HL-60 (cell line): ENCODE measurements around the gene HCN2.

ENCODE experiments used
- GABPA ChIP-seq: IDR thresholded peaks from 2 replicates; pipeline ENCODE4 v1.6.1; 2012; ENCODE audit warnings: low read depth
- POLR2AphosphoS5 ChIP-seq: IDR thresholded peaks from 2 replicates; pipeline ENCODE4 v1.6.1; 2012; ENCODE audit warnings: low read depth
- SPI1 ChIP-seq: IDR thresholded peaks from 2 replicates; pipeline ENCODE4 v1.6.1; 2012; ENCODE audit warnings: low read depth, mild to moderate bottlenecking, borderline replicate concordance
- TF ChIP-seq, protein P1 (sequence below): IDR thresholded peaks from one replicate; pipeline ENCODE4 v1.5.1; 2011; ENCODE audit warnings: low read length, control low read depth, inconsistent platforms; ENCODE audit not compliant: insufficient read depth
- TF ChIP-seq, protein P2 (sequence below): IDR thresholded peaks from 2 replicates; pipeline ENCODE4 v1.6.1; 2012; ENCODE audit warnings: low read depth; ENCODE audit not compliant: insufficient replicate concordance

DNA sequence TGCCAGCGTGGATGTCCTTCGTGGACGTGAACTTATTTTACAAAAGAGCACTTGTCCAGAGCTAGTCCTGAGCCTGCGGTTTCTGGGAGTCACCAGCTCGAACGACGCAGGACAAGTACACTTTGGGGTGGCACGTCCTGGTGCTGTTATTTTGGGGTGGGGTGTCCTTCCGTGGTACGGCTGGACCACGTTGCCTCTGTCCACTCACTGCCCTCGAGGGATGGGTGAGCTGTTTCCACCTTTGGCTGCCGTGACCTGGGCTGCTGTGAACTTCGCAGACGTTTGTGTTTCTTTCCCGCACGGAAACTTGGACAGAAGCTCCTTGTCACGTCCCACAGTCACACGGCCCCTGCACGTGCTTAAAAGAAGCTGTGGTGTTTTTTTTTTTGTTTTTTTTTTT lies 34.9 kb upstream of the HCN2 start:
- TF ChIP-seq, protein P1, sequence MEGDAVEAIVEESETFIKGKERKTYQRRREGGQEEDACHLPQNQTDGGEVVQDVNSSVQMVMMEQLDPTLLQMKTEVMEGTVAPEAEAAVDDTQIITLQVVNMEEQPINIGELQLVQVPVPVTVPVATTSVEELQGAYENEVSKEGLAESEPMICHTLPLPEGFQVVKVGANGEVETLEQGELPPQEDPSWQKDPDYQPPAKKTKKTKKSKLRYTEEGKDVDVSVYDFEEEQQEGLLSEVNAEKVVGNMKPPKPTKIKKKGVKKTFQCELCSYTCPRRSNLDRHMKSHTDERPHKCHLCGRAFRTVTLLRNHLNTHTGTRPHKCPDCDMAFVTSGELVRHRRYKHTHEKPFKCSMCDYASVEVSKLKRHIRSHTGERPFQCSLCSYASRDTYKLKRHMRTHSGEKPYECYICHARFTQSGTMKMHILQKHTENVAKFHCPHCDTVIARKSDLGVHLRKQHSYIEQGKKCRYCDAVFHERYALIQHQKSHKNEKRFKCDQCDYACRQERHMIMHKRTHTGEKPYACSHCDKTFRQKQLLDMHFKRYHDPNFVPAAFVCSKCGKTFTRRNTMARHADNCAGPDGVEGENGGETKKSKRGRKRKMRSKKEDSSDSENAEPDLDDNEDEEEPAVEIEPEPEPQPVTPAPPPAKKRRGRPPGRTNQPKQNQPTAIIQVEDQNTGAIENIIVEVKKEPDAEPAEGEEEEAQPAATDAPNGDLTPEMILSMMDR: no peak
- TF ChIP-seq, protein P2, sequence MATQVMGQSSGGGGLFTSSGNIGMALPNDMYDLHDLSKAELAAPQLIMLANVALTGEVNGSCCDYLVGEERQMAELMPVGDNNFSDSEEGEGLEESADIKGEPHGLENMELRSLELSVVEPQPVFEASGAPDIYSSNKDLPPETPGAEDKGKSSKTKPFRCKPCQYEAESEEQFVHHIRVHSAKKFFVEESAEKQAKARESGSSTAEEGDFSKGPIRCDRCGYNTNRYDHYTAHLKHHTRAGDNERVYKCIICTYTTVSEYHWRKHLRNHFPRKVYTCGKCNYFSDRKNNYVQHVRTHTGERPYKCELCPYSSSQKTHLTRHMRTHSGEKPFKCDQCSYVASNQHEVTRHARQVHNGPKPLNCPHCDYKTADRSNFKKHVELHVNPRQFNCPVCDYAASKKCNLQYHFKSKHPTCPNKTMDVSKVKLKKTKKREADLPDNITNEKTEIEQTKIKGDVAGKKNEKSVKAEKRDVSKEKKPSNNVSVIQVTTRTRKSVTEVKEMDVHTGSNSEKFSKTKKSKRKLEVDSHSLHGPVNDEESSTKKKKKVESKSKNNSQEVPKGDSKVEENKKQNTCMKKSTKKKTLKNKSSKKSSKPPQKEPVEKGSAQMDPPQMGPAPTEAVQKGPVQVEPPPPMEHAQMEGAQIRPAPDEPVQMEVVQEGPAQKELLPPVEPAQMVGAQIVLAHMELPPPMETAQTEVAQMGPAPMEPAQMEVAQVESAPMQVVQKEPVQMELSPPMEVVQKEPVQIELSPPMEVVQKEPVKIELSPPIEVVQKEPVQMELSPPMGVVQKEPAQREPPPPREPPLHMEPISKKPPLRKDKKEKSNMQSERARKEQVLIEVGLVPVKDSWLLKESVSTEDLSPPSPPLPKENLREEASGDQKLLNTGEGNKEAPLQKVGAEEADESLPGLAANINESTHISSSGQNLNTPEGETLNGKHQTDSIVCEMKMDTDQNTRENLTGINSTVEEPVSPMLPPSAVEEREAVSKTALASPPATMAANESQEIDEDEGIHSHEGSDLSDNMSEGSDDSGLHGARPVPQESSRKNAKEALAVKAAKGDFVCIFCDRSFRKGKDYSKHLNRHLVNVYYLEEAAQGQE: no peak
- TF ChIP-seq POLR2AphosphoS5 (no peak), SPI1 (no peak), GABPA (no peak)
